ENCODE data around the gene SNED1. TPM values are rescaled to one million over a fixed set of nuclear protein-coding genes. Genes with fewer than 3 reads are reported as not detected.

SNED1 gene
- total and polyA plus RNA-seq, 9 of the 15 experiments (the other 6 are each of a cell fraction or from before 2014, with no cell fraction given), result 0.03 to 0.07 (median 0.05) TPM; not detected in 5

DNA sequence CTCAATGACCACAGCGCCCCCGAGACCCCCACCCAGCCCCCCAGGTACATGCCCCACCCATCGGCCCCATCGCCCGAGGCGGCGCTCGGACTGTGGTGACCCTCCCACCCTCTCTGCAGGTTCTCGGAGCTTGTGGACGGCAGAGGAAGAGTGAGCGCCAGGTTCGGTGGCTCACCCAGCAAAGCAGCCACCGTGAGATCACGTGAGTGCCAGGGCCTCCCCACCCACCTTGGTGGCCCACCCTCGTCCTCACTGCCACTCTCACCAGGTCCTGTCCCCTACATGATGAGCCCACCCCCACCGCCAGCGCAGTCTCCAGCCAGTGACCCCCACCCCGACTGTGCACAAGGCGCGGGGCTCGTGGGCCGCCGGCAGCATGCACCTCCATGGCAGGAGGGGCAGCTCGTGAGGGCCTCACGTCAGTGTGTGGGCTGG is 73.3 kb downstream of the SNED1 start:
- BruUV-seq (replicated peaks), result no TSS peak
- H3K27me3 ChIP-seq (ENCODE audit: control insufficient read depth in 2 of 2, insufficient read depth in 2 of 2, low read length in 2 of 2), result peaks cover 12 to 55% of the 10 kb centered on the region in 2 experiments; a peak in 3 of 5 replicates
- no peak overlapping the region for H3K4me3 ChIP-seq
- DNase-seq (ENCODE audit: extremely low read depth in 1 of 4, low spot score in 3 of 4), result no peak
- H3K9ac ChIP-seq (ENCODE audit: insufficient read depth in 1 of 2, low read depth in 2 of 2, low read length in 2 of 2), result no peak overlapping the region
- H3K4me2 ChIP-seq (ENCODE audit: insufficient read depth, low read length), result no peak overlapping the region
- CTCF ChIA-PET (ENCODE audit: low intra/inter-chr PET ratio), result no interaction called here
- POLR2A ChIA-PET, result no interaction called here
- no peak for TF ChIP-seq ATF7 (IDR thresholded peaks at IDR 0.05)
- FAIRE-seq, result no peak
- ATAC-seq, result no peak
- H3K79me2 ChIP-seq (ENCODE audit: control insufficient read depth, insufficient read depth, low read length), result no peaks in the 10 kb centered on the region
- 0 out of 2 replicates have a peak, but pooled peaks cover 6% of the 10 kb centered on the region for H4K20me1 ChIP-seq (replicated peaks; ENCODE audit: control insufficient read depth, insufficient read depth, low read length)
- no peaks in the 10 kb centered on the region for H3K9me3 ChIP-seq (replicated peaks; ENCODE audit: control insufficient read depth, insufficient read depth, low read depth, low read length)
- in situ Hi-C loops (cut with MboI) (no loop called here), intact Hi-C loops (cut with micrococcal nuclease) (loop anchor here (10.0 kb wide), 1 partner anchor 157 kb away; no protein-coding TSS in a partner anchor)
- H3K4me1 ChIP-seq (replicated peaks in 1 of 2; ENCODE audit: control insufficient read depth in 2 of 2, insufficient read depth in 2 of 2, low read length in 2 of 2), result peaks cover 0 to 25% of the 10 kb centered on the region in 2 experiments; a peak in 2 of 5 replicates
- no peak overlapping the region for H2AFZ ChIP-seq (ENCODE audit: low read depth, low read length)
- 27% methylated on average over 3 of the region's 25 CpGs for WGBS (ENCODE audit: insufficient coverage, low coverage, missing lambda C conversion rate)
- no peak overlapping the region for H3K27ac ChIP-seq (ENCODE audit: extremely low read depth, low read depth, low read length)
- H3K9me1 ChIP-seq (ENCODE audit: control insufficient read depth, insufficient read depth, low read length), result no peaks in the 10 kb centered on the region
- H3K36me3 ChIP-seq (ENCODE audit: control insufficient read depth, insufficient read depth, low read length), result no peaks in the 10 kb centered on the region

DNA sequence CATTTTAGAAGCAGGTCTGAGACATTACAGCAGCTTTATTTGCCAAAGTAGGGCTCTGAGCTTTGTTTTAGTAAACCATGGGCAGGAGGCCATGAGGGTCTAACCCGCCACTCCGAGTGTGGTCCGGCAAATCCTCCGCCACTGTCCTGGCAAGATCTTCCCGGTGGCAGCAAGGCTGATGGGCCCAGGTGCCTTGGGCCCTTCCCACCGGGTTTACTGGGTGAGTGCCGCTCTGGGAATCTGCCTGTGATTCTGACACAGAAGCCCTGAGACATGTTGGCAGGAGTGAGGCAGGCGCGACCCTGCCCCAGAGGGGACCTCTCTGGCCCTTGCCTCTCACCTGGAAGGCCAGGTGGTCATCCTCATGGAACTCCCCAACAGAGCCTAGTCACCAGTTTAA is 73.7 kb downstream of the SNED1 start:
- no peaks in the 10 kb centered on the region for H3K36me3 ChIP-seq (ENCODE audit: control insufficient read depth, insufficient read depth, low read length)
- H3K4me2 ChIP-seq (ENCODE audit: insufficient read depth, low read length), result no peak overlapping the region
- no peak overlapping the region for H3K4me3 ChIP-seq
- no peak overlapping the region for H3K27ac ChIP-seq (ENCODE audit: extremely low read depth, low read depth, low read length)
- intact Hi-C loops (cut with micrococcal nuclease) (loop anchor here (10.0 kb wide), 1 partner anchor 157 kb away; no protein-coding TSS in a partner anchor), in situ Hi-C loops (cut with MboI) (no loop called here)
- no peak overlapping the region for H3K9ac ChIP-seq (ENCODE audit: insufficient read depth in 1 of 2, low read depth in 2 of 2, low read length in 2 of 2)
- no peak overlapping the region for H2AFZ ChIP-seq (ENCODE audit: low read depth, low read length)
- DNase-seq (ENCODE audit: extremely low read depth in 1 of 4, low spot score in 3 of 4) (no peak), ATAC-seq (no peak), FAIRE-seq (no peak)
- BruUV-seq (replicated peaks), result no TSS peak
- no peaks in the 10 kb centered on the region for H3K79me2 ChIP-seq (ENCODE audit: control insufficient read depth, insufficient read depth, low read length)
- H3K9me3 ChIP-seq (replicated peaks; ENCODE audit: control insufficient read depth, insufficient read depth, low read depth, low read length), result no peaks in the 10 kb centered on the region
- H3K27me3 ChIP-seq (ENCODE audit: control insufficient read depth in 2 of 2, insufficient read depth in 2 of 2, low read length in 2 of 2), result peaks cover 12 to 51% of the 10 kb centered on the region in 2 experiments; a peak in 3 of 5 replicates
- no peaks in the 10 kb centered on the region for H3K9me1 ChIP-seq (ENCODE audit: control insufficient read depth, insufficient read depth, low read length)
- H3K4me1 ChIP-seq (replicated peaks in 1 of 2; ENCODE audit: control insufficient read depth in 2 of 2, insufficient read depth in 2 of 2, low read length in 2 of 2), result peaks cover 0 to 21% of the 10 kb centered on the region in 2 experiments; a peak in 2 of 5 replicates
- ChIA-PET POLR2A (interaction anchor here (0.6 kb wide), 1 partner anchor 1301 kb away, joined by 3 read pairs; no protein-coding TSS in a partner anchor), CTCF (ENCODE audit: low intra/inter-chr PET ratio) (no interaction called here)
- WGBS (ENCODE audit: insufficient coverage, low coverage, missing lambda C conversion rate), result 13% methylated on average over 7 of the region's 9 CpGs
- 0 out of 2 replicates have a peak, but pooled peaks cover 6% of the 10 kb centered on the region for H4K20me1 ChIP-seq (replicated peaks; ENCODE audit: control insufficient read depth, insufficient read depth, low read length)
- TF ChIP-seq ZNF165 (CRISPR knock-in tag; IDR thresholded peaks at IDR 0.05; ENCODE audit: borderline replicate concordance), result no peak
- no peak for TF ChIP-seq POLR2B (IDR thresholded peaks at IDR 0.05; ENCODE audit: low read depth, partially characterized antibody)
- no peak for TF ChIP-seq MEIS2 (IDR thresholded peaks at IDR 0.05; ENCODE audit: partially characterized antibody)
- no peak for TF ChIP-seq KAT8 (IDR thresholded peaks at IDR 0.05; ENCODE audit: low read depth)
- TF ChIP-seq ZNF217 (CRISPR knock-in tag; IDR thresholded peaks at IDR 0.05), result no peak
- TF ChIP-seq, protein P1, sequence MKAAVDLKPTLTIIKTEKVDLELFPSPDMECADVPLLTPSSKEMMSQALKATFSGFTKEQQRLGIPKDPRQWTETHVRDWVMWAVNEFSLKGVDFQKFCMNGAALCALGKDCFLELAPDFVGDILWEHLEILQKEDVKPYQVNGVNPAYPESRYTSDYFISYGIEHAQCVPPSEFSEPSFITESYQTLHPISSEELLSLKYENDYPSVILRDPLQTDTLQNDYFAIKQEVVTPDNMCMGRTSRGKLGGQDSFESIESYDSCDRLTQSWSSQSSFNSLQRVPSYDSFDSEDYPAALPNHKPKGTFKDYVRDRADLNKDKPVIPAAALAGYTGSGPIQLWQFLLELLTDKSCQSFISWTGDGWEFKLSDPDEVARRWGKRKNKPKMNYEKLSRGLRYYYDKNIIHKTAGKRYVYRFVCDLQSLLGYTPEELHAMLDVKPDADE (conservative IDR thresholded peaks at IDR 0.05; ENCODE audit: control insufficient read depth, low read depth, low read length), result no peak
- TF ChIP-seq MEF2A (IDR thresholded peaks at IDR 0.05; ENCODE audit: control insufficient read depth, low read depth, low read length), result no peak
- TF ChIP-seq, protein P2, sequence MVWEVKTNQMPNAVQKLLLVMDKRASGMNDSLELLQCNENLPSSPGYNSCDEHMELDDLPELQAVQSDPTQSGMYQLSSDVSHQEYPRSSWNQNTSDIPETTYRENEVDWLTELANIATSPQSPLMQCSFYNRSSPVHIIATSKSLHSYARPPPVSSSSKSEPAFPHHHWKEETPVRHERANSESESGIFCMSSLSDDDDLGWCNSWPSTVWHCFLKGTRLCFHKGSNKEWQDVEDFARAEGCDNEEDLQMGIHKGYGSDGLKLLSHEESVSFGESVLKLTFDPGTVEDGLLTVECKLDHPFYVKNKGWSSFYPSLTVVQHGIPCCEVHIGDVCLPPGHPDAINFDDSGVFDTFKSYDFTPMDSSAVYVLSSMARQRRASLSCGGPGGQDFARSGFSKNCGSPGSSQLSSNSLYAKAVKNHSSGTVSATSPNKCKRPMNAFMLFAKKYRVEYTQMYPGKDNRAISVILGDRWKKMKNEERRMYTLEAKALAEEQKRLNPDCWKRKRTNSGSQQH (CRISPR knock-in tag; IDR thresholded peaks at IDR 0.05), result no peak
- no peak for TF ChIP-seq RBM14 (IDR thresholded peaks at IDR 0.05; ENCODE audit: borderline replicate concordance, insufficient read depth, low read depth, low read length)
- no peak for TF ChIP-seq ETV5 (CRISPR knock-in tag; IDR thresholded peaks at IDR 0.05; ENCODE audit: low read depth)
- TF ChIP-seq SIN3B (IDR thresholded peaks at IDR 0.05; ENCODE audit: low read depth), result no peak
- TF ChIP-seq ZNF707 (CRISPR knock-in tag; conservative IDR thresholded peaks at IDR 0.05), result no peak
- no peak for TF ChIP-seq STAT5A (IDR thresholded peaks at IDR 0.05; ENCODE audit: borderline replicate concordance, low read length)
- no peak for TF ChIP-seq PML (IDR thresholded peaks at IDR 0.05; ENCODE audit: low read length)
